GM21390 (cell line): ENCODE data around the gene CDK5RAP2.
"Not testable (repeated sequence)": the region's sequence is repeated elsewhere in the genome, so short reads cannot be mapped to it uniquely, and the experiment has no call there.

Experiments used
- ATAC-seq: cut with Tn5 transposase; IDR thresholded peaks from one replicate; pipeline ENCODE4 v1.9.1; 2021; ENCODE audit not compliant: unreplicated experiment

CDK5RAP2 gene

GRCh38 chr9:120545701-120546550 is 34.0 kb downstream of the CDK5RAP2 start:
- ATAC-seq = no peak

- ATAC-seq = no peak
Measured at GRCh38 chr9:120544441-120544840, 35.5 kb downstream of the CDK5RAP2 start.

GRCh38 chr9:120542701-120543490 is 37.1 kb downstream of the CDK5RAP2 start:
- ATAC-seq = no peak

GRCh38 chr9:120541921-120542320 is 38.0 kb downstream of the CDK5RAP2 start:
- ATAC-seq = no peak

GRCh38 chr9:120539951-120540350 is 40.0 kb downstream of the CDK5RAP2 start:
- ATAC-seq = no peak

- no peak for ATAC-seq
Measured at GRCh38 chr9:120538339-120538738, 41.6 kb downstream of the CDK5RAP2 start.

- ATAC-seq = no peak
Measured at GRCh38 chr9:120536949-120537640, 42.9 kb downstream of the CDK5RAP2 start.

- no peak for ATAC-seq
Measured at GRCh38 chr9:120536094-120536493, 43.9 kb downstream of the CDK5RAP2 start.

GRCh38 chr9:120534266-120534665 is 45.7 kb downstream of the CDK5RAP2 start:
- no peak for ATAC-seq

GRCh38 chr9:120532891-120533290 is 47.1 kb downstream of the CDK5RAP2 start:
- ATAC-seq = no peak

- no peak for ATAC-seq
Measured at GRCh38 chr9:120532475-120532874, 47.5 kb downstream of the CDK5RAP2 start.

- peak; percentile 55 for ATAC-seq
Measured at GRCh38 chr9:120531683-120532300, 48.2 kb downstream of the CDK5RAP2 start.

GRCh38 chr9:120530220-120530832 is 49.6 kb downstream of the CDK5RAP2 start:
- ATAC-seq = not testable (repeated sequence)

- ATAC-seq = no peak
Measured at GRCh38 chr9:120528829-120529228, 51.1 kb downstream of the CDK5RAP2 start.

- ATAC-seq = no peak
Measured at GRCh38 chr9:120528327-120528726, 51.6 kb downstream of the CDK5RAP2 start.

- ATAC-seq = no peak
Measured at GRCh38 chr9:120526534-120526933, 53.4 kb downstream of the CDK5RAP2 start.

- no peak for ATAC-seq
Measured at GRCh38 chr9:120524863-120525262, 55.1 kb downstream of the CDK5RAP2 start.

- no peak for ATAC-seq
Measured at GRCh38 chr9:120524038-120524437, 55.9 kb downstream of the CDK5RAP2 start.

- ATAC-seq = no peak
Measured at GRCh38 chr9:120522558-120522957, 57.4 kb downstream of the CDK5RAP2 start.

- no peak for ATAC-seq
Measured at GRCh38 chr9:120522032-120522431, 57.9 kb downstream of the CDK5RAP2 start.

GRCh38 chr9:120521101-120521500 is 58.9 kb downstream of the CDK5RAP2 start:
- no peak for ATAC-seq
